ENCODE results near the gene ETNK2.

DNA sequence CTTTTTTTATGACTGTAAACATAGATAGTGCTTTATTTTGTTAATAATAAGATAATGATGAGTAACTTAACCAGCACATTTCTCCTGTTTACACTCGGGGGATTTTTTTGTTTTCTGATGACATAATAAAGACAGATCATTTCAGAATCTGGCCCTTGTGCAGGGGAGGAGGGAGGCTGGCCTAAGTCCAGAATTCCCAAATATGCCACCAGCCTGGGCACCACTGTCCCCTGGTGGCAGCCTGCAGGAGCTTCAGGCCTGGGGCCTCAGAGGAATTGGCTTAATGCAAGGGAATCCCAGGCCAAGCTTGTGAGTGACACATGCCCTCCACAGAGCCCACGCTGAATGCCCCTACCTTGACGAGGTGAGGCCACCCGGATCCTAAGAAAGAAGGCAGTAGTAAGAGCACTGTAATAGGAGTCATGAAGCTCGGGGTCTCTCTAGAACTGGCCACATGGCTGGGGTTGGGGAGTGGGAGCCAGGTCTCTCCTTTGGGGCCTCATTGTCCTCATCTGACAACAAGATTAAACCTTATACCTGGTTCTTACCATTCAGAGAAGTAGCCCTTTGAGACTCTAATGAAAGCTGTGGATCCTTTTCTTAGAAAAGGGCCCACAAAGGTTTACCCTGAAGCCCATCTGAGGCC lies 24.1 kb downstream of the ETNK2 start:
- TF ChIP-seq POLR2A (IDR thresholded peaks at IDR 0.05; ENCODE audit: low read depth, low read length), result no peak
- TF ChIP-seq POLR2AphosphoS5 (IDR thresholded peaks at IDR 0.05; ENCODE audit: low read depth, low read length), result no peak

Measured in GM12892 (cell line).